Activated B cell treated with CpG ODN at 0.5 μM for 24 hours (primary cell): ENCODE data around the gene GP5. TPM values are rescaled to one million over a fixed set of nuclear protein-coding genes. Genes with fewer than 3 reads are reported as not detected.

ENCODE experiments used
- ATAC-seq: fragments of 200-7000 bp; cut with Tn5 transposase; one replicate; pipeline ENCODE4 v1.10.0; 2021; ENCODE audit warnings: low read depth, mild to moderate bottlenecking, moderate library complexity
- CTCF ChIA-PET: fragments of 350-600 bp; sonication (Branson Sonifier 250); formaldehyde crosslinking; loops from one replicate; lab custom pipeline; 2021; ENCODE audit warnings: antibody characterized with exemption; lab: Charles Lee
- POLR2A ChIA-PET: fragments of 350-600 bp; sonication (Branson Sonifier 250); formaldehyde crosslinking; loops from one replicate; lab custom pipeline; 2021; ENCODE audit warnings: antibody characterized with exemption; lab: Charles Lee
- DNase-seq: peaks from one replicate; pipeline ENCODE4 v3.0.0; 2022
- H3K27ac Mint-ChIP-seq: one replicate; pipeline ENCODE4 v1.8.0; 2020; ENCODE audit warnings: mixed read lengths
- H3K27me3 Mint-ChIP-seq: one replicate; pipeline ENCODE4 v1.8.0; 2021; ENCODE audit warnings: mixed read lengths
- H3K36me3 Mint-ChIP-seq: one replicate; pipeline ENCODE4 v1.8.0; 2021; ENCODE audit warnings: low read depth, mixed read lengths
- H3K4me1 Mint-ChIP-seq: one replicate; pipeline ENCODE4 v1.8.0; 2021; ENCODE audit warnings: mixed read lengths
- H3K4me3 Mint-ChIP-seq: one replicate; pipeline ENCODE4 v1.8.0; 2020; ENCODE audit warnings: mild to moderate bottlenecking, mixed read lengths
- H3K9me3 Mint-ChIP-seq: one replicate; pipeline ENCODE4 v1.8.0; 2020; ENCODE audit warnings: mixed read lengths
- intact Hi-C: fragments of 100-400 bp; cut with micrococcal nuclease; formaldehyde crosslinking; loops from one replicate; pipeline ENCODE4 v1.15.1; 2024
- total RNA-seq: library from RNA; stranded (reverse); gene quantifications from 2 replicates; pipeline ENCODE4 v1.2.3, GENCODE V29; 2022
- TF ChIP-seq, protein P1 (sequence below): fragments of 200-600 bp; IDR thresholded peaks from one replicate; pipeline ENCODE4 v1.8.0; 2022; ENCODE audit warnings: antibody characterized with exemption, mild to moderate bottlenecking

GP5 gene
- total RNA-seq, 1 donor from 2014 or later = 0.18 TPM

DNA sequence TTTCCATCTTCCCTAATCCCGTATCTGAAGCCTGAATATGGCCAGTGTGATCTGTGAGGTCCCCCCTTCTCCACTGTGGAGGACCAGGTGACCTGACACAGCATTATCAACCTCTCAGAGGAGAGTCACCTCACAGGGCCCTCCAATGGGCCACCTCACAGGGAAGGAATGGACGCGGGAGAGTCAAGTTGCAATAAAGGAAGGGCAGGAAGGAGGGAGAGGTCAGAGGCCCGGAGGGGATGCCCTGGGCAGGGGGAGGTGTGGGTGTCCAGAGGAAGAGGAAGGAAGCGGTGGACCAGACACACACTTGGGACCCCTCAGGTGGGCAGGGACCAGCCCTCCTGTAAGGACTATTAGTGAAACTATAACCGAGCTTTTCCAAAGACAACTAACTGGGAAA, 14.9 kb downstream of the GP5 start:
- intact Hi-C loops = no loop called here
- DNase-seq = no peak
- TF ChIP-seq, protein P1, sequence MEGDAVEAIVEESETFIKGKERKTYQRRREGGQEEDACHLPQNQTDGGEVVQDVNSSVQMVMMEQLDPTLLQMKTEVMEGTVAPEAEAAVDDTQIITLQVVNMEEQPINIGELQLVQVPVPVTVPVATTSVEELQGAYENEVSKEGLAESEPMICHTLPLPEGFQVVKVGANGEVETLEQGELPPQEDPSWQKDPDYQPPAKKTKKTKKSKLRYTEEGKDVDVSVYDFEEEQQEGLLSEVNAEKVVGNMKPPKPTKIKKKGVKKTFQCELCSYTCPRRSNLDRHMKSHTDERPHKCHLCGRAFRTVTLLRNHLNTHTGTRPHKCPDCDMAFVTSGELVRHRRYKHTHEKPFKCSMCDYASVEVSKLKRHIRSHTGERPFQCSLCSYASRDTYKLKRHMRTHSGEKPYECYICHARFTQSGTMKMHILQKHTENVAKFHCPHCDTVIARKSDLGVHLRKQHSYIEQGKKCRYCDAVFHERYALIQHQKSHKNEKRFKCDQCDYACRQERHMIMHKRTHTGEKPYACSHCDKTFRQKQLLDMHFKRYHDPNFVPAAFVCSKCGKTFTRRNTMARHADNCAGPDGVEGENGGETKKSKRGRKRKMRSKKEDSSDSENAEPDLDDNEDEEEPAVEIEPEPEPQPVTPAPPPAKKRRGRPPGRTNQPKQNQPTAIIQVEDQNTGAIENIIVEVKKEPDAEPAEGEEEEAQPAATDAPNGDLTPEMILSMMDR = no peak
- Mint-ChIP-seq H3K36me3 (no peaks in the 10 kb centered on the region), H3K27me3 (peaks cover 20% of the 10 kb centered on the region), H3K4me1 (no peaks in the 10 kb centered on the region), H3K27ac (no peak overlapping the region), H3K4me3 (no peak overlapping the region), H3K9me3 (no peaks in the 10 kb centered on the region)
- CTCF ChIA-PET = no interaction called here
- POLR2A ChIA-PET = no interaction called here
- ATAC-seq = no peak

DNA sequence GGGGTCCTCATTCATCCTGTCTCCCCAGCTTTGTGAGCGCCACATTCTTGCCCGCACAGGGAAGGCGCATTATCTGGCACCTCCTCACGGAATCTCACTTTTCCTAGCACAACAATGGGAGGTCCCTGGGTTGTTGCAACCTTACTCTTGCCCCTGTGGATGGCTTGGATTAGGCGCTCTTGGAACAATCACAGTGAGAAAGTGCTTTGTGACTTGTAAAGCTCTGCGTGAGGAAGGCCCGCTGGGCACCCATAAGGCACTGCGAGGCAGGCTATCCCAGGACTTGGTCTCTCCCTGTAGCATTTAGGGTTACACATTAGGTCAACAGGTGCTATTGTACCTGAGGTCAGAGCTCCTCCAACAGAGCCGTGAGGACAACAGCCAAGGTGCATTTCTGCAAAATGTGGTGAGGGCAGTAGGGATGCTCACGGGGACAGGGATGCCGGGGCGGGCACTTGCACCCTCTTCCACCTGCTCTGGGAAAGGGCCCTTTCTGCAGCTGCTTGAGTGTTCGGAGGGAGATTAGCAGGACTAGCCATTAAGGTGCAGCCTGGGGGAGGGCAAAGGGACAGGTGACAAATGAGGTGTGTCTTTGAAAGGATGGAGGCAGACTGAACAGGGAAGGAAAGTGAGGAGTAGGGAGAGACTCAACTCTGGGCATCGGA, 15.7 kb downstream of the GP5 start:
- CTCF ChIA-PET = no interaction called here
- POLR2A ChIA-PET = no interaction called here

DNA sequence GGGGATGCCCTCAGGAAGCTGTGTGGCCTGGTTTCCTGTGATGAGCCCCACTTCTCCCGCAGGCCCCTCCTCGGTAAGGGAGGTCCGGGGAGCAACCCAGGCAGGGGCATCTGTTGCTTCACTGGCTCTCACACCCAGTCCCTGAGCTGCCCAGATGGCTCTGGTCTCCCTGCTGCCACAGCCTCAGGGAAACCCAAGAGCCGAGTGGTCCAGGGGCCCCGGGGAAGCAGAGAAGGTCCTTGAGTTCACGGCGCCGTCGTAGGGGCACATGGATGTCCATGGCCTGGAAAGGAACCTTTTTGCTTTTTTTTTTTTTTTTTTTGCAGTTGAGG, 16.2 kb downstream of the GP5 start:
- peaks cover 27% of the 10 kb centered on the region for H3K27me3 Mint-ChIP-seq
- POLR2A ChIA-PET = no interaction called here
- intact Hi-C loops = no loop called here

More for the DNA sequence above, 15.7 kb downstream of the GP5 start:
- H3K36me3 Mint-ChIP-seq = no peaks in the 10 kb centered on the region
- no peaks in the 10 kb centered on the region for H3K9me3 Mint-ChIP-seq
- no peak for DNase-seq
- H3K27ac Mint-ChIP-seq = no peak overlapping the region
- H3K4me1 Mint-ChIP-seq = no peaks in the 10 kb centered on the region
- no peak overlapping the region for H3K4me3 Mint-ChIP-seq
- no peak for ATAC-seq
- peaks cover 24% of the 10 kb centered on the region for H3K27me3 Mint-ChIP-seq
- TF ChIP-seq, protein P1 = no peak
- intact Hi-C loops = no loop called here

DNA sequence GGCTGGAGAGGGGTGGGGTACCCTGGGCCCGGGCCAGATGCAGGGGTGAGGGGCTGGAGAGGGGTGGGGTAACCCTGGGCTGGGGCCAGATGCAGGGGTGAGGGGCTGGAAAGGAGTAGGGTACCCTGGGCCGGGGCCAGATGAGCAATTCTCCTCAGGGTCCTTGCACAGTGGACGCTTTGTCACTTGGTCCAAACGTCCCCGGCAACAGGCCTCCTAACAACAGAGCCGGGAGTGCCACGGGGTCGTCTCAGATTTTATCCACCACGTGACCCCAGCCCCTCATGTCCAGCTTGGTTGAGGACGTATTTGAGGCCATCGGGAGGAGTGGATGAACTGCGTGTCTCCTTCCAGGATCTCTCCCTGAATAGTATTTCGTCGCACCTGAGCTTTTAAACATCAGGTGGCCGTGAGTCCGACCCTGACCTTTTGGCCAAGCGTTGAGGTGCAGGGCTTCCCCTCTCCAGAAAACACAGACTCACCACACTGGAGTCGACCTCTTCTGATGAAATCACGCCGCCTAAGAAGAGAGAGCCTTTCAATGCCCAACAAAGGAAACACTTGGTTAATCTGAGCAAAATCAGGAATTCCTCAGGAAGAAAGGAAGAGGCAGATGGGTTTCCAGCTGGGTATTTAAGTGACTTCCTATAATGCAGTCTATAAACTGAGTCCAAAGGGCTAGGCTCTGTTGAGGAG, 16.7 kb downstream of the GP5 start:
- Mint-ChIP-seq H3K27me3 (peaks cover 27% of the 10 kb centered on the region), H3K36me3 (no peaks in the 10 kb centered on the region), H3K9me3 (no peaks in the 10 kb centered on the region), H3K4me3 (no peak overlapping the region), H3K4me1 (no peaks in the 10 kb centered on the region), H3K27ac (no peak overlapping the region)
- ATAC-seq (no peak), DNase-seq (no peak)
- ChIA-PET CTCF (no interaction called here), POLR2A (no interaction called here)
- intact Hi-C loops = no loop called here
- TF ChIP-seq, protein P1 = no peak

More for the DNA sequence above, 16.2 kb downstream of the GP5 start:
- Mint-ChIP-seq H3K4me1 (no peaks in the 10 kb centered on the region), H3K27ac (no peak overlapping the region), H3K9me3 (no peaks in the 10 kb centered on the region), H3K36me3 (no peaks in the 10 kb centered on the region), H3K4me3 (no peak overlapping the region)
- DNase-seq (no peak), ATAC-seq (no peak)
- TF ChIP-seq, protein P1 = no peak
- CTCF ChIA-PET = no interaction called here

DNA sequence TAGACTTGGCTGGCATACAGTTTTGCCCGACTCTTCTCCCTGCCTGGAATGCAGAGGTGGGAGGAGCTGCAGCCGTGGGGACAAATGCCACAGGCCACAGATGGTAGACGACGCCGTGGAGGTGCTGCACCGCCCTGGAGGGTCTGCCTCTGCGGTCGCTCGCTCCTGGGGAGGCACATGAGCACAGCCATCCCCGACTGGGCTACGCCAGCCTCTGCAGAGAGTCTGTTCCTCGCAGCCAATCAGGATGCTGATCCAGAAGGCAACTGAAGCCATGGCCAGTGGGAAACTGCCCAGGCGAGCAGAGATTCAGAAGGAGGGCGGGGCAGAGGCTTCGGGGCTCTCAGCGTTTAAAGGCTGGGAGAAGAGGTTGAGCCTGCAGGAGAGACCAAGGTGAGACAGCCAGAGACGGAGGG, 17.6 kb downstream of the GP5 start:
- Mint-ChIP-seq H3K27me3 (peaks cover 33% of the 10 kb centered on the region), H3K4me1 (no peaks in the 10 kb centered on the region), H3K9me3 (no peaks in the 10 kb centered on the region), H3K27ac (no peak overlapping the region), H3K4me3 (no peak overlapping the region), H3K36me3 (no peaks in the 10 kb centered on the region)
- ATAC-seq (no peak), DNase-seq (no peak)
- TF ChIP-seq, protein P1 = no peak
- POLR2A ChIA-PET = interaction anchor here (0.6 kb wide), 1 partner anchor 747 kb away, joined by 3 read pairs; no protein-coding TSS in a partner anchor
- CTCF ChIA-PET = no interaction called here
- intact Hi-C loops = no loop called here
